HG02981 (cell line): Measurements from ENCODE around the gene MAX.
"Not testable (repeated sequence)": the region's sequence is repeated elsewhere in the genome, so short reads cannot be mapped to it uniquely, and the experiment has no call there.

ENCODE experiments used
- ATAC-seq: cut with Tn5 transposase; IDR thresholded peaks from one replicate; pipeline ENCODE4 v1.9.1; 2021; ENCODE audit warnings: mild to moderate bottlenecking, moderate library complexity; ENCODE audit not compliant: unreplicated experiment

The MAX gene

GRCh38 chr14:65040666-65041433 is 61.5 kb downstream of the MAX start:
- no peak for ATAC-seq

GRCh38 chr14:65038966-65039365 is 63.4 kb downstream of the MAX start:
- no peak for ATAC-seq

- no peak for ATAC-seq
These were observed 67.3 kb downstream of the MAX start for GRCh38 chr14:65035049-65035448.

- ATAC-seq: no peak
These were observed 68.3 kb downstream of the MAX start for GRCh38 chr14:65034021-65034420.

GRCh38 chr14:65033181-65033580 is 69.1 kb downstream of the MAX start:
- ATAC-seq: no peak

- no peak for ATAC-seq
These were observed 70.0 kb downstream of the MAX start for GRCh38 chr14:65032319-65032718.

GRCh38 chr14:65031321-65031720 is 71.0 kb downstream of the MAX start:
- not testable (repeated sequence) for ATAC-seq

- ATAC-seq: no peak
These were observed 73.4 kb downstream of the MAX start for GRCh38 chr14:65028937-65029336.

- no peak for ATAC-seq
These were observed 75.1 kb downstream of the MAX start for GRCh38 chr14:65027127-65027799.

GRCh38 chr14:65026526-65026925 is 75.8 kb downstream of the MAX start:
- no peak for ATAC-seq

GRCh38 chr14:65025818-65026217 is 76.5 kb downstream of the MAX start:
- no peak for ATAC-seq
